Measurements from ENCODE around the gene NAT8L. TPM values are rescaled to one million over a fixed set of nuclear protein-coding genes. Genes with fewer than 3 reads are reported as not detected.
A peak's percentile ranks its signal among the peaks of the same experiment; 100 is the strongest.

The NAT8L gene
- total and polyA plus RNA-seq, 2 of the 13 experiments (the other 11 are each of a cell fraction or from before 2014, with no cell fraction given) = 2.2 to 3.3 TPM

DNA sequence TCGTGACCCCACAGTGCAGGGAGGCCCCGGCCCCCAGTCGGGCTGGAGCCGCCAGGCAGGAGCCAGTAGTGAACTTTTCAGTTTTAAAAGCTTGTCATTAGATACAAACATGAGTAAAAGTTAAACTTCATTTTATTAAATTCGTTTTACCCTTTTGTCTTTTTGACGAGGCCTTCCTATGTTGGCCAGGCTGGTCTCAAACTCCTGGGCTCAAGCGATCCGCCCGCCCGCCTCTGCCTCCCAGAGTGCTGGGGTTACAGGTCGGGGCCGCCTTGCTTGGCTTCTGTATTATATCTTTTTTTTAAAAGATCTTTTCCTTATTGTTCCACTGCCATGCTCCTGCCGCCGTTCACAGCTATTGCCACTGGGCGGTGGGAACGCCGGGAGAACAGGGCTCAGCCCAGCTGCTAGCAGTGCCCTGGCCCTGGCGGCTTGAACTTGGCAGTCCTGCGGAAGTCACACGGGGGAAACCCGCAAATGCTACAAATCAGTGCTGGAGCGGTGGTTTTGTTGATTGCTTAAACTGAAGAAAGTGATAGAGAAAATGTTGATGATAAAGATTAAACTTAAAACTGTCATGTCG lies 49.4 kb upstream of the NAT8L start (continued):
- TF ChIP-seq, protein P1, sequence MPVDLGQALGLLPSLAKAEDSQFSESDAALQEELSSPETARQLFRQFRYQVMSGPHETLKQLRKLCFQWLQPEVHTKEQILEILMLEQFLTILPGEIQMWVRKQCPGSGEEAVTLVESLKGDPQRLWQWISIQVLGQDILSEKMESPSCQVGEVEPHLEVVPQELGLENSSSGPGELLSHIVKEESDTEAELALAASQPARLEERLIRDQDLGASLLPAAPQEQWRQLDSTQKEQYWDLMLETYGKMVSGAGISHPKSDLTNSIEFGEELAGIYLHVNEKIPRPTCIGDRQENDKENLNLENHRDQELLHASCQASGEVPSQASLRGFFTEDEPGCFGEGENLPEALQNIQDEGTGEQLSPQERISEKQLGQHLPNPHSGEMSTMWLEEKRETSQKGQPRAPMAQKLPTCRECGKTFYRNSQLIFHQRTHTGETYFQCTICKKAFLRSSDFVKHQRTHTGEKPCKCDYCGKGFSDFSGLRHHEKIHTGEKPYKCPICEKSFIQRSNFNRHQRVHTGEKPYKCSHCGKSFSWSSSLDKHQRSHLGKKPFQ (CRISPR knock-in tag; IDR thresholded peaks at IDR 0.05; ENCODE audit: insufficient replicate concordance) = no peak
- TF ChIP-seq CENPX (CRISPR knock-in tag; IDR thresholded peaks at IDR 0.05) (no peak), NRL (CRISPR knock-in tag; IDR thresholded peaks at IDR 0.05; ENCODE audit: borderline replicate concordance) (no peak), KLF6 (CRISPR knock-in tag; IDR thresholded peaks at IDR 0.05) (no peak), ATAD3A (CRISPR knock-in tag; IDR thresholded peaks at IDR 0.05) (no peak), FIP1L1 (IDR thresholded peaks at IDR 0.05; ENCODE audit: borderline replicate concordance, insufficient read depth, low read depth, low read length) (no peak), SRF (IDR thresholded peaks at IDR 0.05; ENCODE audit: low read depth, low read length) (no peak), ZSCAN21 (CRISPR knock-in tag; IDR thresholded peaks at IDR 0.05; ENCODE audit: borderline replicate concordance) (no peak), ZNF235 (CRISPR knock-in tag; IDR thresholded peaks at IDR 0.05; ENCODE audit: borderline replicate concordance) (no peak), ZNF124 (CRISPR knock-in tag; IDR thresholded peaks at IDR 0.05) (no peak), TCF7L2 (IDR thresholded peaks at IDR 0.05; ENCODE audit: low read depth, low read length) (no peak), ZNF629 (CRISPR knock-in tag; conservative IDR thresholded peaks at IDR 0.05) (no peak), ZNF547 (CRISPR knock-in tag; IDR thresholded peaks at IDR 0.05) (no peak), ZNF264 (CRISPR knock-in tag; IDR thresholded peaks at IDR 0.05) (no peak)
- TF ChIP-seq, protein P2, sequence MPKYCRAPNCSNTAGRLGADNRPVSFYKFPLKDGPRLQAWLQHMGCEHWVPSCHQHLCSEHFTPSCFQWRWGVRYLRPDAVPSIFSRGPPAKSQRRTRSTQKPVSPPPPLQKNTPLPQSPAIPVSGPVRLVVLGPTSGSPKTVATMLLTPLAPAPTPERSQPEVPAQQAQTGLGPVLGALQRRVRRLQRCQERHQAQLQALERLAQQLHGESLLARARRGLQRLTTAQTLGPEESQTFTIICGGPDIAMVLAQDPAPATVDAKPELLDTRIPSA (CRISPR knock-in tag; IDR thresholded peaks at IDR 0.05; ENCODE audit: borderline replicate concordance) = no peak
- TF ChIP-seq, protein P3, sequence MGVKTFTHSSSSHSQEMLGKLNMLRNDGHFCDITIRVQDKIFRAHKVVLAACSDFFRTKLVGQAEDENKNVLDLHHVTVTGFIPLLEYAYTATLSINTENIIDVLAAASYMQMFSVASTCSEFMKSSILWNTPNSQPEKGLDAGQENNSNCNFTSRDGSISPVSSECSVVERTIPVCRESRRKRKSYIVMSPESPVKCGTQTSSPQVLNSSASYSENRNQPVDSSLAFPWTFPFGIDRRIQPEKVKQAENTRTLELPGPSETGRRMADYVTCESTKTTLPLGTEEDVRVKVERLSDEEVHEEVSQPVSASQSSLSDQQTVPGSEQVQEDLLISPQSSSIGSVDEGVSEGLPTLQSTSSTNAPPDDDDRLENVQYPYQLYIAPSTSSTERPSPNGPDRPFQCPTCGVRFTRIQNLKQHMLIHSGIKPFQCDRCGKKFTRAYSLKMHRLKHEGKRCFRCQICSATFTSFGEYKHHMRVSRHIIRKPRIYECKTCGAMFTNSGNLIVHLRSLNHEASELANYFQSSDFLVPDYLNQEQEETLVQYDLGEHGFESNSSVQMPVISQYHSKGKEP (CRISPR knock-in tag; IDR thresholded peaks at IDR 0.05) = no peak
- TF ChIP-seq, protein P4, sequence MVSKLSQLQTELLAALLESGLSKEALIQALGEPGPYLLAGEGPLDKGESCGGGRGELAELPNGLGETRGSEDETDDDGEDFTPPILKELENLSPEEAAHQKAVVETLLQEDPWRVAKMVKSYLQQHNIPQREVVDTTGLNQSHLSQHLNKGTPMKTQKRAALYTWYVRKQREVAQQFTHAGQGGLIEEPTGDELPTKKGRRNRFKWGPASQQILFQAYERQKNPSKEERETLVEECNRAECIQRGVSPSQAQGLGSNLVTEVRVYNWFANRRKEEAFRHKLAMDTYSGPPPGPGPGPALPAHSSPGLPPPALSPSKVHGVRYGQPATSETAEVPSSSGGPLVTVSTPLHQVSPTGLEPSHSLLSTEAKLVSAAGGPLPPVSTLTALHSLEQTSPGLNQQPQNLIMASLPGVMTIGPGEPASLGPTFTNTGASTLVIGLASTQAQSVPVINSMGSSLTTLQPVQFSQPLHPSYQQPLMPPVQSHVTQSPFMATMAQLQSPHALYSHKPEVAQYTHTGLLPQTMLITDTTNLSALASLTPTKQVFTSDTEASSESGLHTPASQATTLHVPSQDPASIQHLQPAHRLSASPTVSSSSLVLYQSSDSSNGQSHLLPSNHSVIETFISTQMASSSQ (IDR thresholded peaks at IDR 0.05; ENCODE audit: low read depth) = no peak
- TF ChIP-seq, protein P4 (CRISPR knock-in tag; IDR thresholded peaks at IDR 0.05; ENCODE audit: borderline replicate concordance) = 0 out of 2 replicates have a peak, but pooled peaks have one; percentile 30
- TF ChIP-seq, protein P5, sequence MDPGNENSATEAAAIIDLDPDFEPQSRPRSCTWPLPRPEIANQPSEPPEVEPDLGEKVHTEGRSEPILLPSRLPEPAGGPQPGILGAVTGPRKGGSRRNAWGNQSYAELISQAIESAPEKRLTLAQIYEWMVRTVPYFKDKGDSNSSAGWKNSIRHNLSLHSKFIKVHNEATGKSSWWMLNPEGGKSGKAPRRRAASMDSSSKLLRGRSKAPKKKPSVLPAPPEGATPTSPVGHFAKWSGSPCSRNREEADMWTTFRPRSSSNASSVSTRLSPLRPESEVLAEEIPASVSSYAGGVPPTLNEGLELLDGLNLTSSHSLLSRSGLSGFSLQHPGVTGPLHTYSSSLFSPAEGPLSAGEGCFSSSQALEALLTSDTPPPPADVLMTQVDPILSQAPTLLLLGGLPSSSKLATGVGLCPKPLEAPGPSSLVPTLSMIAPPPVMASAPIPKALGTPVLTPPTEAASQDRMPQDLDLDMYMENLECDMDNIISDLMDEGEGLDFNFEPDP (CRISPR knock-in tag; conservative IDR thresholded peaks at IDR 0.05) = no peak
- TF ChIP-seq, protein P6, sequence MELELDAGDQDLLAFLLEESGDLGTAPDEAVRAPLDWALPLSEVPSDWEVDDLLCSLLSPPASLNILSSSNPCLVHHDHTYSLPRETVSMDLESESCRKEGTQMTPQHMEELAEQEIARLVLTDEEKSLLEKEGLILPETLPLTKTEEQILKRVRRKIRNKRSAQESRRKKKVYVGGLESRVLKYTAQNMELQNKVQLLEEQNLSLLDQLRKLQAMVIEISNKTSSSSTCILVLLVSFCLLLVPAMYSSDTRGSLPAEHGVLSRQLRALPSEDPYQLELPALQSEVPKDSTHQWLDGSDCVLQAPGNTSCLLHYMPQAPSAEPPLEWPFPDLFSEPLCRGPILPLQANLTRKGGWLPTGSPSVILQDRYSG (CRISPR knock-in tag; IDR thresholded peaks at IDR 0.05) = no peak
